Heart left ventricle (tissue), 13 donors: ENCODE data around the gene TOMM20.

Experiments used
- CTCF ChIP-seq, 12 donors: fragments of 200-600 bp; sonication (generic) in 4 of 12; IDR thresholded peaks; one replicate each; pipeline versions ENCODE4 v1.5.0 to v1.8.0; 2018 to 2022; ENCODE audit warnings: antibody characterized with exemption in 12 of 12, mild to moderate bottlenecking in 5 of 12
- POLR2A ChIP-seq, 2 donors: fragments of 450-650 bp; IDR thresholded peaks; one replicate each; pipeline ENCODE4 v1.6.1; 2017; ENCODE audit warnings: antibody characterized with exemption in 2 of 2, mild to moderate bottlenecking in 2 of 2, moderate library complexity in 2 of 2
- donor health status: ischemic (EF 13 %, LVEDD 7.1; RV severe dilation, severe dysfunction).
- donor health status: DM: no; HTN: yes; CAD: no.
- donor health status: DM: no; HTN: no; CAD: no.
- donor health status: ischemic (EF 25% LVEDD 6.9; RV normal size, moderate dysfunction).
- donor health status: ischemic (EF 25% LVEDD 5.7; RV mildly dilated, moderate dysfunction).
- donor health status: ischemic (EF 35%, LVEDD 5.7; RV mildly dilated, moderate dysfunction).
- donor health status: nonischemic (EF 11% LVEDD 7.7; RV severe dilation, severe dysfunction).
- donor health status: DM: yes; HTN: yes; CAD: no.
- donor health status: PGD.
- donor health status: ischemic (EF 29% LVEDD 5.4; RV normal size, mild dysfunction).
- donor health status: nonischemic (EF 23%, LVEDD 6.1; RV moderate dilation, normal function).

DNA sequence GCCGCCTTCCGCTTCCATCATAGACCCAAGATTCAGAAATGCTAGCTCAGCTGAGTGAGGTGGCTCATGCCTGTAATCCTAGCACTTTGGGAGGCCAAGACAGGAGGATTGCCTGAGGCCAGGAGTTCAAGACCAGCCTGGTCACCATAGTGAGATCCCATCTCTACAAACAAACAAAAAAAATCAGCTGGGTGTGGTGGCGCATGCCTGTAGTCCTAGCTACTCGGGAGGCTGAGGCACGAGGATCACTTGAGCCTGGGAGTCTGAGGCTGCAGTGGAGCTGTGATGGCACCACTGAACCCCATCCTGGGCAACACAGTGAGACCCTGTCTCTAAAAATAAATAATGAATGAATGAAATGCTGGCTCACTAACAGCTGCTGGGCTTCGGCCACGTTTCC lies 39.7 kb downstream of the TOMM20 start:
- TF ChIP-seq CTCF (IDR thresholded peaks at IDR 0.05) (no peak), POLR2A (IDR thresholded peaks at IDR 0.05) (no peak)
